Esophagus (tissue), 2 donors: ENCODE measurements around the gene RALGPS2. TPM values are rescaled to one million over a fixed set of nuclear protein-coding genes. Genes with fewer than 3 reads are reported as not detected.

Source experiments
- H3K27ac ChIP-seq, 2 donors: one replicate each; pipeline ENCODE4 v1.5.1; 2013; ENCODE audit warnings: low read depth in 2 of 2, mild to moderate bottlenecking in 2 of 2, inconsistent platforms in 1 of 2, low read length in 1 of 2, moderate library complexity in 1 of 2
- H3K27me3 ChIP-seq, 2 donors: one replicate each; pipeline ENCODE4 v1.6.1; 2013; ENCODE audit warnings: low read length in 2 of 2, control low read depth in 1 of 2, mild to moderate bottlenecking in 1 of 2; ENCODE audit not compliant: insufficient read depth in 2 of 2, control insufficient read depth in 1 of 2
- H3K36me3 ChIP-seq, 2 donors: one replicate each; pipeline ENCODE4 v1.6.1; 2013; ENCODE audit warnings: low read length in 1 of 2; ENCODE audit not compliant: control insufficient read depth in 2 of 2, insufficient read depth in 2 of 2
- H3K4me1 ChIP-seq, 2 donors: one replicate each; pipeline ENCODE4 v1.6.1; 2013; ENCODE audit warnings: low read length in 1 of 2; ENCODE audit not compliant: control insufficient read depth in 2 of 2, insufficient read depth in 2 of 2
- H3K4me3 ChIP-seq, 2 donors: one replicate each; pipeline ENCODE4 v1.5.1; 2013; ENCODE audit warnings: low read length in 2 of 2, mild to moderate bottlenecking in 2 of 2, low read depth in 1 of 2, moderate library complexity in 1 of 2
- H3K9me3 ChIP-seq, 2 donors: one replicate each; pipeline ENCODE4 v1.6.1; 2013; ENCODE audit warnings: mild to moderate bottlenecking in 2 of 2, low read depth in 1 of 2, low read length in 1 of 2, moderate library complexity in 1 of 2; ENCODE audit not compliant: control insufficient read depth in 2 of 2, insufficient read depth in 1 of 2
- WGBS, 2 donors: extraction: QIAGEN DNeasy Blood & Tissue Kit; methylation state at CpG; one replicate each; pipeline ENCODE4 v1.1.7; 2013; 5-methylcytosine and 5-hydroxymethylcytosine counted together
- polyA plus RNA-seq, 2 donors: library from polyadenylated mRNA; stranded (reverse); fragments of 200-250 nt; gene quantifications; one replicate each; pipeline ENCODE4 v1.2.3, GENCODE V29; 2013
- donor health status: healthy with polysubstance abuse.
- donor health status: Bipolar disorder and iron deficiency.

The RALGPS2 gene
- polyA plus RNA-seq, 2 donors = 7.6 to 8.6 TPM

DNA sequence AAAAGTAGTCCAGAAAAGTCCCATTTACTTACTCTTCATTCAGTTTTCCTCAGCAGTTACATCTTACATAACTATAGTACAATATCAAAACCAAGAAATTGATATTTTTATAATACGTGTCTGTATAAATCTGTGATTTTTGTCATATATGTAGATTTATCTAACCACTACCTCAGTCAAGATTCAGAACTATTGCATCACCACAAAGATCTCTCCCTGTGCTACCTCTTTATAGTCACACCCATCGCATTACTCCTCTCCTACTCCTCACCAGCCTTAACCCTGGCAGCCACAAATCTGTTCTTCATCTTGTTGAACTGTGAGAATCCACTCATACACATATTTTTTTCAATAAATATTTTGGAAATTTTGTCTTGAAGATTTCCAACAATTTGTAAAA, 72.5 kb downstream of the RALGPS2 start:
- Histone ChIP-seq H3K27me3 (no peaks in the 10 kb centered on the region), H3K4me3 (no peak overlapping the region), H3K27ac (no peak overlapping the region), H3K4me1 (no peaks in the 10 kb centered on the region), H3K9me3 (no peaks in the 10 kb centered on the region), H3K36me3 (no peaks in the 10 kb centered on the region)
- 98 to 99% methylated on average over 2 of the region's 2 CpGs for WGBS, 2 donors

DNA sequence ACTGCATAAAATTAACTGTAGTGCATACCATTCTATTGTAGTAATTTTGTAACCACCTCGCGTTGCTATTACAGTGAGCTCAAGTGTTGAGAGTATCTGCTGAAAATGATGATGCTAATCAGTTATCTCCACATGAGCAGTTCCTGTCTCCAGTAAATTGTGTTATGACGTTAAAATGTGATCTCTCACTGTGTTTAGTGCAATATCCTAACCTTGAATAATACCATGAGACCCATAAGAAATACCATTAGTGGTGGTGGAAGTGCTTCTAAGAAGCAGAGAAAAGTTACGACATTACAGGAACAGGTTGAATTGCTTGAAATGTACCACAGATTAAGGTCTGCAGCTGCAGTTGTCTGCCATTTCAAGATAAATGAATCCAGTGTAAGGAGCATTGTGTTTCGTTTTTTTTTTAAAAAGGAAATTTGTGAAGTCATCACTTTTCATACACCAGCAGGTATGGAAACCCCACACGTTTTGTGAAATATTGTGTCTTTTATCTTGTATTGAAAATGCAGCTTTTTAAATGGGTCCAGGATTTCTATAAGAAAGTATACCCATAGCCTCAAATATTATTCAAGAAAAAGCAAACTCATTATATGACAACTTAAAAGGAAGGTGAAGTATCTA, 73.3 kb downstream of the RALGPS2 start:
- no peaks in the 10 kb centered on the region for H3K27me3 ChIP-seq
- no peaks in the 10 kb centered on the region for H3K4me1 ChIP-seq
- no peaks in the 10 kb centered on the region for H3K36me3 ChIP-seq
- WGBS, 2 donors = 91 to 92% methylated on average over 6 of the region's 6 CpGs
- H3K4me3 ChIP-seq = no peak overlapping the region
- no peak overlapping the region for H3K27ac ChIP-seq
- H3K9me3 ChIP-seq = no peaks in the 10 kb centered on the region

DNA sequence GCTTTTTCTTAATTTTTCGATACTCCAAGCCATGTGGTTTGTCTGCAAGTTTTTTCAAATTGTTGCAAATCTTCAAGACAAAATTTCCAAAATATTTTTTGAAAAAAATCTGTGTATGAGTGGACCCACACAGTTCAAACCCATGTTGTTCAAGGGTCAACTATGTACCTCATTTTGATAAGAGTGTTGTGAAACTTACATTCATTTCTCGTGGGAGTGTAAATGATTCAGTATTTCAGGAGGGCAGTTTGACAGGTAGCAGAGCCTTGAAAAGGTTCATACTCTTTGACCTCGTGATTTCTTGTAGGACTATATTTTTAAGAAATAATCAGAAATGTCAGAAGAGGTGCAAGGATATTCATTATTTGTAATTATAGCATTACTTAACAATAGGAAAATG, 77.8 kb downstream of the RALGPS2 start:
- Histone ChIP-seq H3K4me3 (no peak overlapping the region), H3K27me3 (no peaks in the 10 kb centered on the region)
- WGBS, 2 donors = 87 to 89% methylated on average over 3 of the region's 3 CpGs

DNA sequence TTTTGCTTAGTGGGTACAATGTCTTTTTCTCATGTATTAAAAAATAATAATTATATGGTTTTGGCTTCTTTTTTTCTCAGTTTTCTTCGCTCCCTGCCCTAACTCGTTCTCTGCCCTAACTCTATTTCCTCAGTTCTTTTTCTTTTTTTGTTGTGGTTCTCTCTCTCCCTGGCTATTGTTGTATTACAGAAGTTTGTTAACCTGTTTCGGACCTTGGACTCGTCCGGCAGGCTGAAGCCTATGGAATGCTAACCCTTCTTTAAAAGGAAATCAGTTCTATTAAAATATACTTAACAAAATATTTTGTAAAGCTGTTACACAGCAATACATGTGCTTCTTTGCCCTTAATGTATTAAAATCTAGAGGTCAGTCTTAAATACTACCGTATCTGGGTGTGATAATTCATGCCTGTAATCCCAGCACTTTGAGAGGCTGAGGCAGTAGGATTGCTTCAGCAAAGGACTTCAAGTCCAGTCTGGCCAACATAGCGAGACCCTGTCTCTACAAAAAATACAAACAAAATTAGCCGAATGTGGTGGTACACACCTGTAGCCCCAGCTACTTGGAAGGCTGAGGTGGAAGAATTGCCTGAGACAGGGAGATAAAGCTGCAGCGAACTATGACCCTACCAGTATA, 81.7 kb downstream of the RALGPS2 start:
- 89 to 92% methylated on average over 9 of the region's 9 CpGs for whole genome bisulfite sequencing, 2 donors
- Histone ChIP-seq H3K4me1 (no peaks in the 10 kb centered on the region), H3K9me3 (no peaks in the 10 kb centered on the region), H3K27ac (no peak overlapping the region), H3K36me3 (no peaks in the 10 kb centered on the region), H3K4me3 (no peak overlapping the region), H3K27me3 (no peaks in the 10 kb centered on the region)

More for the DNA sequence above, 77.8 kb downstream of the RALGPS2 start:
- no peaks in the 10 kb centered on the region for H3K36me3 ChIP-seq
- H3K4me1 ChIP-seq = no peaks in the 10 kb centered on the region
- no peak overlapping the region for H3K27ac ChIP-seq
- no peaks in the 10 kb centered on the region for H3K9me3 ChIP-seq

DNA sequence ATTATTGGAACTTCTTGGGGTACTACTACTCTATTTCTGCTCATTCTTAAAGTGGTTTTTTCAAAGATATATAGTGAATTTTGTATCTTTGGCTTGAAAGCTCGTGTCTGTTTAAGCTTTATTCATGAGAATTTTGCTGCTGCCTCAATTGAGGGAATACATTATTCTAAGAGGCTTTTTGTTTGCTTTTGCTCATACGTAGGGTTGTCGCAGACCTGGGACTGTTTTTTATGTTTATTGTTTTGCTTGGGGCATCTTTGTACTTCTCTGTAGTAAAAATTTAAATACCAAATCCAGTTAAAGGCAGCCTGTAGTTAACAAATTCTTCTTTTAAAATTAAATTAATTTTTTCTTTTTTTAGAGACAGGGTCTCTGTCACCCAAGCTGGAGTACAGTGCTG, 83.5 kb downstream of the RALGPS2 start:
- Histone ChIP-seq H3K4me3 (no peak overlapping the region), H3K9me3 (no peaks in the 10 kb centered on the region), H3K27me3 (no peaks in the 10 kb centered on the region), H3K36me3 (no peaks in the 10 kb centered on the region), H3K4me1 (no peaks in the 10 kb centered on the region), H3K27ac (no peak overlapping the region)
- WGBS, 2 donors = 94 to 95% methylated on average over 3 of the region's 3 CpGs

DNA sequence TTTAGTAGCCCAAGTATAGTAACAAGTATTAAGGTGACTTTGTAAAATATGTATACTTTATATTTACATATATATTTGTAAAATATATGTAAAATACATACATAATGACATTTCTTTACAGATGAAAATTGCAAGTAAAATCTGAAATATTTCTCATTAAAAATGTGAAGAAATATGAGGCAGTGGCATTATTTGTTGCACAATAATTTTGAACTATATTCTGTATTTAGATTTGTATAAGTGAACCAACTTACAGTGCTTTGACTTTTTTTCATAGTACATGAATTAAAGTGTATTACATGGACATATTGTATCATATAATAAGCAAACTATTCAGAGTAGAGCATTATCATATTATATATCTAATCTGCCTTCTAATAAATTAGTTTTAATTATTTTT, 85.5 kb downstream of the RALGPS2 start:
- Histone ChIP-seq H3K4me1 (no peaks in the 10 kb centered on the region), H3K27me3 (no peaks in the 10 kb centered on the region), H3K9me3 (no peaks in the 10 kb centered on the region), H3K36me3 (no peaks in the 10 kb centered on the region), H3K27ac (no peak overlapping the region), H3K4me3 (no peak overlapping the region)

DNA sequence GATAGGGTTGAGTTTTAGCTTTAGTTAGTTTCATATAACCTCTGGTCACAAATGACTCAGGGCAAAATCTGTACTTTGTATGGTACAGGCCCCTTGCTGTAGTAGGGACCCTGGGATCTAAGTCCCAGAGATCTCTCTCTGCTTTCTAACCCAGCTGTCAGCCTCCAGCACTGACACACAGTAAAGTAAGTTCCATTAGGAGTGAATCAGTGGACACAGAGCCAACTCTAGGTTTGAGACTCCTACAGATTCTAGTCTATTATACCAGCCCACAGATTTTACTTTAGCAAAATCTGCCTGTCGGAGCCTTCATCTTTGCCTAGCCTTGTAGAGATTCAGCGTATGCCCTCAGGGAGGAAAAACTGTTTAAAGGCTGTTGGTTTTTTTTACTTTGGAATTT, 93.4 kb downstream of the RALGPS2 start:
- no peaks in the 10 kb centered on the region for H3K36me3 ChIP-seq
- H3K4me3 ChIP-seq = no peak overlapping the region
- H3K27ac ChIP-seq = no peak overlapping the region
- no peaks in the 10 kb centered on the region for H3K9me3 ChIP-seq
- WGBS, 2 donors = 85 to 94% methylated on average over 2 of the region's 2 CpGs
- H3K27me3 ChIP-seq = no peaks in the 10 kb centered on the region
- H3K4me1 ChIP-seq = no peaks in the 10 kb centered on the region

DNA sequence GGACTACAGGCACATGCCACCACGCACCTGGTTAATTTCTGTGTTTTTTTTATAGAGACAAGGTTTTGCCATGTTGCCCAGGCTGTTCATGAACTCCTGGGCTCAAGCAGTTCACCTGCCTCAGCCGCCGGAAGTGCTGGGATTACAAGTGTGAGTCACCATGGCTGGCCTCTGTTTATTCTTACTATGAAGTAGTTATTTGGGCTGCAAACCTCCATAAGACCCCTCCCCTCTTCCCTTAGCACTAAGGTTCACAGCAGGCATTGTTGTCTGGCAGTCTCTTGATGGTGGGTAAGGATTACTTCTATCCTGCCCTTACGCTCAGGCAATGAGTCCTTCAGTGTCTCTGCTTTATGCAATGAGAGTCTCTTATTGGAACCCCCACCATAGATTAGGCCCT, 94.1 kb downstream of the RALGPS2 start:
- Histone ChIP-seq H3K9me3 (no peaks in the 10 kb centered on the region), H3K27ac (no peak overlapping the region), H3K36me3 (no peaks in the 10 kb centered on the region), H3K4me3 (no peak overlapping the region), H3K4me1 (no peaks in the 10 kb centered on the region), H3K27me3 (no peaks in the 10 kb centered on the region)
- 86 to 90% methylated on average over 4 of the region's 4 CpGs for WGBS, 2 donors

DNA sequence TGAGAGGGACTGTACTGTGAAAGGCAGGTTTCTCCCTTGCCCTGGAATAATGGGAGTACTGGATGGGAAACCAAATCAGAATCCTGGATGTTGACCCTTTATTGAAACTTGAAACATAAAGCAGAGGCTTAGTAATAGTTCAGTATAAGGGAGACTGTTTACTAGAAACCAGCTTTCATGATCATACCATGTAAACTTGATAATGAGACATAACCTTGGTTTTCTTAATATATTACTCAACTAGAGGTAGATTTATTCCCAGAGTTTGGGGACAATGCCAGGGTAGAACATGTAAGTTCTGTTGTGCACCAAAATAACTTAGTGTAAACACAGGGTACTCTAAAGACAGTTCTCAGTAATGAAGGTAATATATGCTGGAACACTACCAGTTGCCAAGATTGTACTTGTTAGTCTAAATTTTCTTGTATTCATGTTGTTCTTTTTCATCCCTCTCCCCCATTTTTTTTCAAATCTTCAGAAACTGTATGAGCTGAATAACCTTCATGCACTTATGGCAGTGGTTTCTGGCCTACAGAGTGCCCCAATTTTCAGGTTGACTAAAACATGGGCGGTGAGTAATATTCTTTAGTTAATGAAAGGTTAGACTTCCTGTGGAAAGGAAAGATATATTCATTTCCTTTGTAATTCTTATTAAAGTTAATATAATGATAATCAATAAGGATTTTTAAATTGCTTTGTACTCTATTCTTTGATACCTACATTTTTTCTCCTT, 96.3 kb downstream of the RALGPS2 start:
- 86 to 89% methylated on average over 1 of the region's 1 CpG for WGBS, 2 donors
- Histone ChIP-seq H3K27me3 (no peaks in the 10 kb centered on the region), H3K36me3 (no peaks in the 10 kb centered on the region), H3K4me3 (no peak overlapping the region), H3K9me3 (no peaks in the 10 kb centered on the region), H3K27ac (no peak overlapping the region), H3K4me1 (no peaks in the 10 kb centered on the region)

DNA sequence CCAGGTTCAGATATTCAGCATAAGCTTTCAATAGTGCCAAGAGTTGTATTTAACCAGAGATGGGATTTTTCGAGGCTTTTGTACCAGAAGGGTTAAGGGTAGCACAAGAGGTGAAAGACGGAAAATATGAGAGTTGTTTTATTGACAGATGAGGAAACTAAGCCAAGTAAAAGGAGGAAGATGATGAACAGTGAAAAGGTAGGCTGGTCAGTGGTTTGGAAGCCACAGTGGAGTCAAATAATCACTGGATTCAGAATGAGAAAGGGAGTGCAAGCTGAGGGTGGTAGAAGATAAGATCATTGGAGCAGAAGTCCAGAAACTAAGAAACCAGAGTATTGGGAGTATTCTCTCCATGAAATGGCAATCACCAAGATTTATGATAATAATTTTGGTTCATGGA, 100.1 kb downstream of the RALGPS2 start:
- no peaks in the 10 kb centered on the region for H3K4me1 ChIP-seq
- WGBS, 2 donors = 87 to 91% methylated on average over 2 of the region's 2 CpGs
- H3K27me3 ChIP-seq = no peaks in the 10 kb centered on the region
- no peak overlapping the region for H3K27ac ChIP-seq
- no peak overlapping the region for H3K4me3 ChIP-seq
- no peaks in the 10 kb centered on the region for H3K9me3 ChIP-seq
- no peaks in the 10 kb centered on the region for H3K36me3 ChIP-seq
